Loucy (cell line): ENCODE results near the gene SLC38A9.

Source experiments
- CTCF ChIP-seq: fragments of 200-600 bp; sonication (generic); conservative IDR thresholded peaks from 2 replicates; pipeline ENCODE4 v1.5.1; 2014; ENCODE audit warnings: mild to moderate bottlenecking, antibody characterized with exemption, low read length
- EZH2phosphoT487 ChIP-seq: fragments of 200-600 bp; IDR thresholded peaks from 2 replicates; pipeline ENCODE4 v1.6.1; 2018; ENCODE audit warnings: antibody characterized with exemption, mild to moderate bottlenecking, moderate library complexity, borderline replicate concordance

DNA sequence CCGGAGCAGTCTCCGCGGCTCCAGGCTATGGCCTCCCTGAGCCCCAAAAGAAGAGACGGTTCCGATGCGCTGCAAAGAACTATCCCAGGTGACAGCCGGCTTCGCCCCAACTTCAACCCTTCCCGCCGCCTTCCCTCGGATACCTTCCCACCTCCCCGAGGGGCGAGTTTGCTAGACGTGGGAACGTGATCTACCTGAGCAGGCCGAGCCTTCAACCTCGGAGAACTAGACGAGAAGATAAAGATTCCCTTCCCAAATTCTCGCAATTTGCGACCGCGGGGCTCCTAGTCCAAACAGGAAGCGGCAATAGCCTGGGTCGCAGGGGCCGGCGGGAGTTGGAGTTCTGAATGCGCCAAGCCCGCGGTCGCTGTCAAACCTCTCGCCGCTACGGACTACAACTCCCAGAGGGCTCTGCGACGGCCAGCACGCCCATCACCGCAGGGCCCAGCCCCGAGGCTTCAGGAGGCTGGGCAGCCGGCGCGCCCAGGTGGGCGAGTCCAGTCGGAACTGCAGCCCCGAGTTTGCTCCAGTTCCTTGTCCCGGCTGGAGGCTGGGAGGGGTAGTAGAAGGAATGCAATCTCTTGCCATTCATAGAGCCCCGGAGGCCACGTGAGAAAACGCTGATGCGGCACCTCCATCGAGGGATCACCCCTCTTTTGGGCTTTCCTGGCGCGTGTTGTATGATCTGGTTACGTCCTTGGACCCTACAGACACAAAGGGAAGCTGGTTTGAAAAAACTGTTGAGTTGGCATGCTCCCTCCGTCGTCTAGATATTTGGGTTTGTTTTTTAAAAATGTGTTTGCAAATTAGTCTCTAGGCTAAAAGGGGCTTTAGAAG is at the start of gene SLC38A9:
- TF ChIP-seq CTCF (no peak), EZH2phosphoT487 (no peak)
